HPDE6-E6E7 (cell line): ENCODE results near the gene TRABD2A.
"Not testable (repeated sequence)": the region's sequence is repeated elsewhere in the genome, so short reads cannot be mapped to it uniquely, and the experiment has no call there.

ENCODE experiments used
- DNase-seq: peaks from one replicate; pipeline ENCODE4 v3.0.0; 2011; ENCODE audit warnings: missing footprints; ENCODE audit errors: extremely low spot score

Gene TRABD2A

GRCh38 chr2:84879584-84880394 lies 1.1 kb downstream of the TRABD2A start:
- no peak for DNase-seq

GRCh38 chr2:84878896-84879583 lies 1.8 kb downstream of the TRABD2A start:
- no peak for DNase-seq

GRCh38 chr2:84878459-84878858 lies 2.4 kb downstream of the TRABD2A start:
- DNase-seq, result no peak

- DNase-seq, result no peak
Observed at GRCh38 chr2:84876369-84876768, 4.5 kb downstream of the TRABD2A start.

DNA sequence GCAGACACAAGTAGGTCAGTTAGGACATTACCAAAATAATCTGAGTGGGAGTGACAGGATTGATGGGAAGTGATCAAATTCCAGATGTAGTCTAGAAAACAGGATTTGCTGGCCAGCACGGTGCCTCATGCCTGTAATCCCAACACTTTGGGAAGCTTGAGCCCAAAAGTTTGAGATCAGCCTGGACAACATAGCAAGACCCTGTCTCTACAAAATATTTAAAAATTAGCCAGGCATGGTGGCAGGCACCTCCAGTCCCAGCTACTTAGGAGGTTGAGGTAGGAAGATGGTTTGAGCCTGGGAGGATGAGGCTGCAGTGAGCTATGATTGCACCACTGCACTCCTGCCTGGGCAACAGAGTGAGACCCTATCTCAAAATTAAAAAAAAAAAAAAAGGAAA lies 5.3 kb downstream of the TRABD2A start:
- DNase-seq, result not testable (repeated sequence)

GRCh38 chr2:84875213-84875560 lies 5.7 kb downstream of the TRABD2A start:
- no peak for DNase-seq

DNA sequence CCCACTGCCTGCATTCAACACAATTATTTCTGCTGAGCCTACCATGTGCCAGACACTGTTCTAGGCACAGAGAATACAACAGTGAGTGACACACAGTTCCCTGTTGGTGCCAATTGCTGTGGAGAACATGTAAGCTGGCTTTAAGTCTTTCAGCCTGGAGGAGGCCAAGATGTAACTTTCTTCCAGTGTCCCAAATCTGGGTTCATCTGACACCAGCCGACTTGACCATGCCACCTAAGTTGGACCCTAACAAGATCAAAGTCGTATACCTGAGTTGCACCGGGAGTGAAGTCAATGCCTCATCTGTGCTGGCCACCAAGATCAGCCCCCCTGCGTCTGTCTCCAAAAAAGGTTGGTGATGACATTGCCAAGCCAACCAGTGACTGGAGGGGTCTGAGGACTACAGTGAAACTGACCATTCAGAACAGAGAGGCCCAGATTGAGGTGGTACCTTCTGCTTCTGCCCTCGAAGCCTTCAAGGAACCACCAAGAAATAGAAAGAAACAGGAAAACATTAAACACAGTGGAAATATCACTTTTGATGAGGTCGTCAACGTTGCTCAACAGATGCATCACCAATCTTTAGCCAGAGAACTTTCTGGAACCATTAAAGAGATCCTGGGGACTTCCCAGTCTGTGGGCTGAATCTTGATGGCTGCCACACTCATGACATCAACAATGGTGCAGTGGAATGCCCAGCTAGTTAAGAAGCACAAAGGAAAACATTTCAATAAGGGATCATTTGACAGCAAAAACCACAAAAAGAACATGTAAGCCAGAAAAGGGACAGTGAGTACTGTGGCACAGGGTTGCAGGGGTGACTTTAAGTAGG lies 6.3 kb downstream of the TRABD2A start:
- DNase-seq, result no peak

GRCh38 chr2:84873350-84873749 lies 7.5 kb downstream of the TRABD2A start:
- no peak for DNase-seq

DNA sequence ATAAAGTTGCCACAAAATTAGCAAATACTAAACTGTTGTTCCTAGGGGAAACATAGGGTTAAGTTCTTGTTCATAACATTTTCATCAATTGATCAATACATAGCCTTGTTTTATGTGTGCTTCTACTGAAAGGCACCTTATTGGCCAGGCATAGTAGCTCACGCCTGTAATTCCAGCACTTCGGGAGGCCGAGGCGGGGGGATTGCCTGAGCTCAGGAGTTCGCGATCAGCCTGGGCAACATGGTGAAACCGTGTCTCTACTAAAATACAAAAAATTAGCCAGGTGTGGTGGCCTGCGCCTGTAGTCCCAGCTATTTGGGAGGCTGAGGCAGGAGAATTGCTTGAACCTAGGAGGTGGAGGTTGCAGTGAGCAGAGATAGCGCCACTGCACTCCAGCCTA lies 8.2 kb downstream of the TRABD2A start:
- not testable (repeated sequence) for DNase-seq

GRCh38 chr2:84870306-84870705 lies 10.6 kb downstream of the TRABD2A start:
- DNase-seq, result no peak

DNA sequence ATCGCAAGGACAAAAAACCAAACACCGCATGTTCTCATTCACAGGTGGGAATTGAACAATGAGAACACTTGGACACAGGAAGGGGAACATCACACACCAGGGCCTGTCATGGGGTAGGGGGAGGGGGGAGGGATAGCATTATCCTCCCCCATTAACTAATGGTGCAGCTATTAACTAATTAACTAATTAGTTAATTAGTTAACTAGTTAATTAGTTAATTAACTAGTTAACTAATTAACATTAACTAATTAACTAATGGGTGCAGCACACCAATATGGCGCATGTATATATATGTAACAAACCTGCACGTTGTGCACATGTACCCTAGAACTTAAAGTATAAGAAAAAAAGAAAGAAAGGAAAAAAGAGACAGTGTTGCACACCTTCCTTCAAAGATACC lies 12.6 kb downstream of the TRABD2A start:
- not testable (repeated sequence) for DNase-seq

DNA sequence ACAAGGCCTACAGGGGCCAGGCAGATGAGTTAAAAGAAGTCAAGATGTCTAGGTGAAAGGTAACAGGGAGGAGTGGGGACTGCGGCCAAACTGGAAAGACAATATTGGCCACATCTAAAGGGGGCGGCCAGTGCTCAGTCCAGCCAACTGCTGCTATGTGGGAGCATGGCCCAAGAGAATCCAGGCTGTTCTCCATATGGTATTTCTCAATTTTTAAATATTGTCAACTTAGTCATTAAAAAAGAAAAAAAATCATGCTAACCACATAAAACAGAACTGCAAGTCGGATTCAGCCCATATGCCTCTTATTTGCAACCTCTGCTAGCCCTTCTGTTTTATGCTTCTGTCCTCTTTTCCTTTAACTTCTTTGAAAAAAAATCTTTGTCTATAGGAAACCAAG lies 14.8 kb downstream of the TRABD2A start:
- no peak for DNase-seq

- peak; percentile 35 for DNase-seq
Observed at GRCh38 chr2:84865181-84865783, 15.6 kb downstream of the TRABD2A start.

GRCh38 chr2:84862006-84862405 lies 18.9 kb downstream of the TRABD2A start:
- DNase-seq, result no peak

DNA sequence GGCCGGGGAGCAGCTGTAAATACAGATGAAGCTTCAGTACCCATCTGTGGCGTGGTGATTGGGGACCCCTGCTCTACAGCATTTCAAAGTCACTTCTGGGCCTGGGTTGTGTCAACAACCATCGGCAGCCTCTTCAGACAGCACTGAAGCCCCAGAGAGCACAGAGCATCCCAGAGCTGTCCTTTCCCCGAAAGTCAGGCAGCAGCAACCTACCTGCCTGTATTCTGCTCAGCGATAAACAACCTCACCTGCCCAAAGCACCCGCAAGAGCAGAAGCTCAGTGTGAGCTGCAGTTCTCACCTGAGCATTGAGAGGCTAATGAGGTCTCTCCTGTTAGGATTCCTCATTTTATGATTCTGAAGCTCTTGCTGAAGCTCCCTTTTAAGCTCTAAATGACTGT lies 19.3 kb downstream of the TRABD2A start:
- no peak for DNase-seq

GRCh38 chr2:84858937-84859336 lies 21.9 kb downstream of the TRABD2A start:
- no peak for DNase-seq

- DNase-seq, result no peak
Observed at GRCh38 chr2:84858123-84858522, 22.8 kb downstream of the TRABD2A start.

DNA sequence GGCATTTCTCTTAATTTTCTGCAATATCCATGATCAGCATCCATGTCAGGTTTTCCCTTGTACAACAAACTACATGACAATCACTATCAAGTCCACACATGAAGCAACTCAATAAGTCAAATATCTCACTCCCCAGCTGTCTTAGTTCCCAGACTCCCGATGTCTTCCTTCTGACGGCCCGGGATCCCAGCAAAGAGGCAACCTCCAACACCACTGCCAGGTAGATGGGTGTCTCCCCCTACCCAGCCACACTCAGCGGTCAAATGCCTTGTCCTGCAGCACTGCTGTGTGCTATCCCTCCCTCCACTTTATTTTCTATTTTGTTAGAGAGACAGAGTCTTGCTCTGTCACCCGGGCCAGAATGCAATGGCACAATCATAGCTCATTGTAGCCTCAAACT lies 23.3 kb downstream of the TRABD2A start:
- no peak for DNase-seq

DNA sequence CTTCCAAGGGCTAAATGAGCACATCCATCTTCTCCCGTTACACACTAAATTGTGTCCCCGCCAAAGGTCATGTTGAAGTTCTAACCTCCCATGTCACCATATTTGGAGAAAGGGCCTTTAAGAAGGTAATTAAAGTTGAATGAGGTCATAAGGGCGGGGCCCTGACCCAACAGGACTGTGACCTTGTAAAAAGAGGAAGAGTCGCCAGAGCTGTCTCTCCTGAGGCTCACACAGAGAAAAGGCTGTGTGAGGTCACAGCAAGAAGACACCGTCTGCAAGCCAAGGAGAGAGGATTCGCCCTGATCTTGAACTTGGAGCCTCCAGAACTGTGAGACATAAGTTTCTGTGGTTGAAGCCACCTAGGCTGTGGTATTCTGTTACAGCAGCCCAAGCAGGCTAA lies 24.1 kb downstream of the TRABD2A start:
- no peak for DNase-seq

- no peak for DNase-seq
Observed at GRCh38 chr2:84855731-84856130, 25.2 kb downstream of the TRABD2A start.

DNA sequence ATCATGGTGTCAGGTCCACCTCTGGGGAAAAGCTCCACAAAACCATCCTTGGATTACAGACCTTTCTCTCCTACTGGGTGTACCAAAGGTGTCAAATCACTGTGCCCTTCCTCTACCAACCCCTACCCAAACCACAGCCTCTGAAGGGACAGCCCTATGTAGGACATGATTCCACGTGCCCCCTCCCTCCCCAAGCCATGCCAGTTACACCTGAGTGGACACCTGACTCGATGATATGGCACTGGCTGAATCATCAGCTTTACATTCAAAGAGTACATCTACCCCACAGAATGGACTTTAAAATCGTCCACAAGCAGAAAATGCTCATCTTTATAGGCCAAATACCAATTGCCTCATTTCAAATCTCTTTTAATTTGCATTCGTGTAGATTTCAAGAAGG lies 26.0 kb downstream of the TRABD2A start:
- DNase-seq, result no peak

GRCh38 chr2:84851876-84852275 lies 29.0 kb downstream of the TRABD2A start:
- no peak for DNase-seq
